ENCODE results near the gene GRAMD1C. TPM values are rescaled to one million over a fixed set of nuclear protein-coding genes. Genes with fewer than 3 reads are reported as not detected.

The GRAMD1C gene
- total and polyA plus RNA-seq, 9 of the 15 experiments (the other 6 are each of a cell fraction or from before 2014, with no cell fraction given): not detected

- TF ChIP-seq ZBTB33 (CRISPR knock-in tag; IDR thresholded peaks at IDR 0.05) (no peak), ZNF277 (CRISPR knock-in tag; IDR thresholded peaks at IDR 0.05; ENCODE audit: borderline replicate concordance) (no peak), ZBTB2 (IDR thresholded peaks at IDR 0.05) (no peak), IFI16 (CRISPR knock-in tag; IDR thresholded peaks at IDR 0.05) (no peak), SIN3B (IDR thresholded peaks at IDR 0.05; ENCODE audit: low read depth) (no peak), E4F1 (CRISPR knock-in tag; IDR thresholded peaks at IDR 0.05; ENCODE audit: borderline replicate concordance) (no peak), ZNF79 (CRISPR knock-in tag; IDR thresholded peaks at IDR 0.05; ENCODE audit: low read depth) (no peak), ZNF124 (CRISPR knock-in tag; IDR thresholded peaks at IDR 0.05) (no peak), DMBX1 (CRISPR knock-in tag; IDR thresholded peaks at IDR 0.05; ENCODE audit: borderline replicate concordance) (no peak)
These were observed 60.3 kb downstream of the GRAMD1C start (continued) for GRCh38 chr3:113898892-113899291.
